Left lung (tissue), 10 donors: Measurements from ENCODE around the gene PANX2. TPM values are rescaled to one million over a fixed set of nuclear protein-coding genes. Genes with fewer than 3 reads are reported as not detected.

ENCODE experiments used
- ATAC-seq: fragments of 200-7000 bp; cut with Tn5 transposase; one replicate; pipeline ENCODE4 v1.9.1; 2020; ENCODE audit warnings: moderate library complexity
- DNase-seq, 4 donors: peaks; one replicate each; pipeline ENCODE4 v3.0.0-alpha.2; 2013 to 2020
- H3K27ac ChIP-seq, 2 donors: fragments of 200-600 bp; sonication (generic) in 1 of 2; one replicate each; pipeline versions ENCODE4 v1.5.0 to v1.8.0; 2020 to 2021
- H3K27me3 ChIP-seq, 2 donors: fragments of 200-600 bp; sonication (generic) in 1 of 2; one replicate each; pipeline versions ENCODE4 v1.5.0 to v1.8.0; 2020 to 2021
- H3K36me3 ChIP-seq, 2 donors: fragments of 200-600 bp; sonication (generic) in 1 of 2; one replicate each; pipeline versions ENCODE4 v1.5.0 to v1.8.0; 2020 to 2021
- H3K4me1 ChIP-seq, 2 donors: fragments of 200-600 bp; one replicate each; pipeline ENCODE4 v1.8.0; 2021
- H3K4me3 ChIP-seq, 2 donors: fragments of 200-600 bp; sonication (generic) in 1 of 2; one replicate each; pipeline versions ENCODE4 v1.5.0 to v1.8.0; 2020 to 2021; ENCODE audit warnings: mild to moderate bottlenecking in 1 of 2
- H3K9me3 ChIP-seq, 2 donors: fragments of 200-600 bp; sonication (generic) in 1 of 2; one replicate each; pipeline versions ENCODE4 v1.5.0 to v1.8.0; 2020 to 2021
- CTCF ChIP-seq, 2 donors: fragments of 200-600 bp; sonication (generic) in 1 of 2; IDR thresholded peaks; one replicate each; pipeline versions ENCODE4 v1.5.0 to v1.8.0; 2021; ENCODE audit warnings: antibody characterized with exemption in 2 of 2
- intact Hi-C, 2 donors: fragments of 100-400 bp; cut with DNase I; formaldehyde crosslinking; loops; one replicate each; pipeline versions ENCODE4 v1.11.2 to v1.14.2; 2022
- polyA plus RNA-seq, 6 donors: library from polyadenylated mRNA; unstranded; fragments of 120-200 nt; gene quantifications; one replicate each; pipeline ENCODE4 v1.2.1, GENCODE V29; 2013; ENCODE audit not compliant: insufficient read length in 6 of 6
- total RNA-seq, 2 donors: library from RNA; stranded (reverse); fragmentation: NEBNext Ultra II Directional; extraction: Animal tissue kit (Norgen Biotek cat#: 25700); gene quantifications; one replicate each; pipeline ENCODE4 v1.2.1, GENCODE V29; 2021
- donor health status: DM: no; HTN: yes; CAD: no.
- donor health status: DM: no; HTN: no; CAD: no.

Gene PANX2
- total and polyA plus RNA-seq, 8 donors, result 0.51 to 4.6 (median 0.65) TPM

DNA sequence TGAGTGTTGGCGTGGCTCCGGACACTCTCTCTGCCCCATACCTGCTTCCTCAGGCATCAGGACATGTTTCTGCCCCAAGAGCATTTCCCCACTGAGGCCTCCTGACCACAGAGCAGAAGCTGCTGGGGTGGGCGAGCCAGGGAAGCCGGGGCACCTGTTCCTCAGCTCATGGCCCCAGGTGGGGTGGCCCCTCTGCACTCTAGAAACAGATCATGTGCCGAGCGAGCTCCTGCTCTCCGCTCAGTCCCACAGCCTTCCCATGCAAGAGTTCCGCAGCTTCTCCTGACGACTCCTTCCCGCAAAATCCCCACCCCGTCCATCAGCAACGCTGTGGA is 22.4 kb upstream of the PANX2 start:
- DNase-seq, result no peak
- H3K4me3 ChIP-seq, result no peak overlapping the region
- intact Hi-C loops, result loop anchor here in 1 of 2 donors (2.0 kb wide), 1 partner anchor 63 kb away; no protein-coding TSS in a partner anchor
- no peak overlapping the region for H3K27ac ChIP-seq
- no peak for ATAC-seq
- no peaks in the 10 kb centered on the region for H3K36me3 ChIP-seq
- peaks cover 0 to 16% of the 10 kb centered on the region in 2 donors for H3K27me3 ChIP-seq
- no peaks in the 10 kb centered on the region for H3K9me3 ChIP-seq
- no peak for TF ChIP-seq CTCF (IDR thresholded peaks at IDR 0.05)
- peaks cover 4 to 29% of the 10 kb centered on the region in 2 donors for H3K4me1 ChIP-seq

DNA sequence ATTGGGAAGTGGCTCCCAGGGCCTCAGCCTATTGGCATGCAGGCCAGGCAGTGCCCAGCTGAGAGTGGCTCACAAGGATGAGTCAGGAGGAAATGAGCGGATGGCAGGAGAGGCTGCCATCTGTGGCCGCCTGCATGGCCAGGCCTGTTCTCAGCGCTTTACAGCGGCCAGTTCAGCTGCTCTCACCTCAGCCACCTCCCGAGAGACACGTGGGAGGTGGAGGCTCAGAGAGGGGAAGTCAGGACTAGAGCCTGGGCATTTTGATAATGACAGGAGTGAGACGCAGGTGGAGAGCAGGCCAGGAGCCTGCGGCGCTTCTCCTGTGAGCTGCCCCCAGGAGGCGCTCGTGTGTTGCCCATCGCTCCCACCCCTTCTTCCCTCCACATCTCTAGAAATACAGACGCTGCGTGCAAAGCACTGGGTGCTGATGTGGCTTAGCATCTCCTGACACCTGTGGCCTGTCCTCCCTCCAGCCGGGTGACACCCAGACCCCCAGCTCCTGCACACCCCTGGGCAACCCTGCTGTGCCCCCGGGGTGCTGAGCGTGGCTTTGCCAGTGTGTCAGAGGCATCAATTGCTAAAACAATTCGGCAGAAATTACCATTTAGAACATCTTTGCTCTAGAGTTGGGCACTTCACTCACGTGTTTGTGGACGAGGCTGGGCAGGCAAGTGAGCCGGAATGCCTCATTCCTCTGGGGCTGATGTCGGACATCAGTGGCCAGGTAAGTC is 21.4 kb upstream of the PANX2 start:
- H3K4me1 ChIP-seq, result peaks cover 4 to 29% of the 10 kb centered on the region in 2 donors
- no peak overlapping the region for H3K4me3 ChIP-seq
- H3K36me3 ChIP-seq, result no peaks in the 10 kb centered on the region
- ATAC-seq, result peak; percentile 92
- peak in 3 of 4 donors; percentile 54 to 92 (median 68) for DNase-seq
- peak; percentile 56 to 93 for TF ChIP-seq CTCF (IDR thresholded peaks at IDR 0.05)
- intact Hi-C loops, result loop anchor here in 1 of 2 donors (2.0 kb wide), 1 partner anchor 62 kb away; no protein-coding TSS in a partner anchor
- no peaks in the 10 kb centered on the region for H3K9me3 ChIP-seq
- H3K27ac ChIP-seq, result no peak overlapping the region
- H3K27me3 ChIP-seq, result peaks cover 0 to 16% of the 10 kb centered on the region in 2 donors

GRCh38 chr22:50150161-50151129 is 20.1 kb upstream of the PANX2 start:
- intact Hi-C loops, result no loop called here
- no peaks in the 10 kb centered on the region for H3K36me3 ChIP-seq
- peaks cover 0 to 16% of the 10 kb centered on the region in 2 donors for H3K27me3 ChIP-seq
- H3K4me1 ChIP-seq, result peaks cover 4 to 29% of the 10 kb centered on the region in 2 donors
- ATAC-seq (no peak), DNase-seq (no peak)
- no peak overlapping the region for H3K27ac ChIP-seq
- H3K4me3 ChIP-seq, result no peak overlapping the region
- H3K9me3 ChIP-seq, result no peaks in the 10 kb centered on the region
- no peak for TF ChIP-seq CTCF (IDR thresholded peaks at IDR 0.05)

DNA sequence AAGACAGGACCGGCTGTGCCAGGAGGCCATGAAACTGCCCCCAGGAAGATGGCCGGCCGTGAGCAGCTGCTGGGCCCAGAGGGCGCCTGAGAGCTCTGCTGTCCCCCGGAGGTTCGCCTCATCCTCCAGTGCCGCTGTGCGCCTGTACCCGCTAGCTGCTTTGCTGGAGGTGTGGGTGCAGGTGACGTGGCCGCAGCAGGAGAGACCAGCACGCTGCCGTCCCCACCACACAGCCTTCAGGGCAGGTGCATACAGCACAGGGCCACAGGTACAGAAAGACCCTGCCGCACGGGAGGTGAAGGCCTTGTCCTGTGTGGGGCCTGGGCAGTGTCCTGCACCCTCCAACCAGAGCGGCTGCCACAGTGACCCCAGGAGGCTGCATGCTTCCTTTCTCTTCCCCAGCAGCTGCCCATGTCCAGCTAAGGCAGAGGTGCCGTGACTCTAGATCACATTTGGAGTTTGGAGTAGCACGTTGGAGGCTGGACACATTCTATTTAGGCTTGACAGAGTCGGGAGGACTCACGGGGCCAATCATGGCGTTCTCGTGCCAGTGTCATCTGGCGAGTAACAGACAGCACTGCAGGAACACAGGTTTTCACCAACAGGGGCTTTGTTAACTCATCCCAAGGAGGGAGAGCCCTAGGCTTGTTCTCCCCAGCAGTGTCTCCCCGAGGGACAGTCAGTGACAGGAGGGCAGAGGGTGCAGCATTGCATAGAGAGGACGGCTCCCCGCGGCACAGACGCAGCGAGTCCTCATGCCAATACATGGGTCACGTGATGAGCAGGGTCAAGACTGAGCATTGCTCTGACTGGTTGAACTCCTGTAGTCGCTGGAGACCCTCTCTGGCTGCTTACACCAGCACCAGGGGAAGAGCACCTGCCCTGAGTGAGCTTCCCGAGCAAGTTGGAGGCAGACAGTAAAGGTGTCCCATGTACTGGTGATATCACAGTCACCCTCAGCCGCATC is 18.7 kb upstream of the PANX2 start:
- TF ChIP-seq CTCF (IDR thresholded peaks at IDR 0.05), result no peak
- Histone ChIP-seq H3K4me3 (no peak overlapping the region), H3K4me1 (peaks cover 0 to 21% of the 10 kb centered on the region in 2 donors), H3K27me3 (peaks cover 0 to 5% of the 10 kb centered on the region in 2 donors), H3K36me3 (no peaks in the 10 kb centered on the region), H3K9me3 (no peaks in the 10 kb centered on the region), H3K27ac (no peak overlapping the region)
- DNase-seq, result no peak
- intact Hi-C loops, result no loop called here
- ATAC-seq, result no peak
